Stimulated activated CD4-positive, alpha-beta T cell treated with anti-CD3 and anti-CD28 coated beads, Interleukin-12 subunit alpha, Interleukin-12 subunit beta, amount 100 ng/mL, for 24 hours (primary cell): ENCODE measurements around the gene TRIM51G.
"Not testable (repeated sequence)": the region's sequence is repeated elsewhere in the genome, so short reads cannot be mapped to it uniquely, and the experiment has no call there.

Source experiments
- DNase-seq, 2 experiments: peaks; one replicate each; pipeline ENCODE4 v3.0.0-alpha.2; 2020; ENCODE audit warnings: low read depth in 2 of 2

TRIM51G gene

GRCh38 chr11:48983785-48984184 lies at the start of gene TRIM51G:
Gene TRIM51G (minus strand): TSS chr11:48983885. CDS start chr11:48981695, 2,190 bp downstream.
- not testable (repeated sequence) for DNase-seq

GRCh38 chr11:49028523-49028922 lies 44.8 kb upstream of the TRIM51G start, which contains the start of gene TRIM49B:
Gene TRIM49B (plus strand): TSS chr11:49028823. CDS start chr11:49031600, 2,777 bp downstream.
- not testable (repeated sequence) for DNase-seq

GRCh38 chr11:48968592-48968991 lies 15.1 kb downstream of the TRIM51G start:
- DNase-seq, result not testable (repeated sequence)

- DNase-seq, result not testable (repeated sequence)
Observed at GRCh38 chr11:48955315-48956049, 28.2 kb downstream of the TRIM51G start.

- not testable (repeated sequence) for DNase-seq
Observed at GRCh38 chr11:48945796-48946195, 37.9 kb downstream of the TRIM51G start.
